Neural cell (in vitro differentiated cells): ENCODE measurements around the gene ORM2.

Source experiments
- CTCF ChIP-seq: fragments of 450-650 bp; IDR thresholded peaks from 2 replicates; pipeline ENCODE4 v1.5.1; 2014; ENCODE audit warnings: antibody characterized with exemption, mild to moderate bottlenecking, moderate library complexity; ENCODE audit not compliant: poor library complexity, severe bottlenecking
- EP300 ChIP-seq: fragments of 450-650 bp; conservative IDR thresholded peaks from 2 replicates; pipeline ENCODE4 v1.6.1; 2014; ENCODE audit warnings: antibody characterized with exemption, mild to moderate bottlenecking, moderate library complexity; ENCODE audit not compliant: poor library complexity, severe bottlenecking
- EZH2 ChIP-seq: fragments of 200-600, 300-800 bp; shearing (Covaris generic), sonication (generic); IDR thresholded peaks from 2 replicates; pipeline ENCODE4 v1.6.1; 2014; ENCODE audit warnings: antibody characterized with exemption, low read length, borderline replicate concordance, mild to moderate bottlenecking; ENCODE audit not compliant: insufficient read depth, poor library complexity, severe bottlenecking
- MXI1 ChIP-seq: fragments of 450-650 bp; conservative IDR thresholded peaks from 2 replicates; pipeline ENCODE4 v1.6.1; 2014; ENCODE audit warnings: antibody characterized with exemption, mild to moderate bottlenecking; ENCODE audit not compliant: poor library complexity, severe bottlenecking
- POLR2AphosphoS5 ChIP-seq: IDR thresholded peaks from 2 replicates; pipeline ENCODE4 v1.6.1; 2012
- RAD21 ChIP-seq: fragments of 450-650 bp; conservative IDR thresholded peaks from 2 replicates; pipeline ENCODE4 v1.6.1; 2014; ENCODE audit warnings: antibody characterized with exemption, mild to moderate bottlenecking, moderate library complexity
- REST ChIP-seq: IDR thresholded peaks from 2 replicates; pipeline ENCODE4 v1.6.1; 2012; ENCODE audit warnings: borderline replicate concordance
- SMC3 ChIP-seq: fragments of 450-650 bp; conservative IDR thresholded peaks from 2 replicates; pipeline ENCODE4 v1.6.1; 2014; ENCODE audit warnings: antibody characterized with exemption, mild to moderate bottlenecking, moderate library complexity; ENCODE audit not compliant: poor library complexity

- TF ChIP-seq CTCF (no peak), EP300 (no peak), POLR2AphosphoS5 (no peak), EZH2 (no peak), MXI1 (no peak), REST (no peak), SMC3 (no peak), RAD21 (no peak)
Observed at GRCh38 chr9:114378016-114378415, 48.3 kb downstream of the ORM2 start.
